HL-60 (cell line): ENCODE measurements around the gene MGAT5B.

Experiments used
- DNase-seq, 2 experiments: peaks; one replicate each; pipeline ENCODE4 v3.0.0-alpha.2; 2010 to 2020; ENCODE audit warnings: low read depth in 1 of 2, low spot score in 1 of 2
- H3K27ac ChIP-seq: fragments of 250-450 bp; sonication (Bioruptor Pico); replicated peaks from 2 replicates; pipeline ENCODE4 v1.5.1; 2020; ENCODE audit warnings: mild to moderate bottlenecking, moderate library complexity
- H3K27me3 ChIP-seq: fragments of 250-450 bp; sonication (Bioruptor Pico); 2 replicates; pipeline ENCODE4 v1.5.1; 2021; ENCODE audit warnings: mild to moderate bottlenecking, moderate library complexity; ENCODE audit not compliant: insufficient read depth, poor library complexity, severe bottlenecking
- H3K4me3 ChIP-seq: replicated peaks from 2 replicates; pipeline ENCODE4 v1.5.1; 2011; ENCODE audit warnings: mild to moderate bottlenecking, control low read depth, low read length; ENCODE audit not compliant: insufficient read depth
- GABPA ChIP-seq: IDR thresholded peaks from 2 replicates; pipeline ENCODE4 v1.6.1; 2012; ENCODE audit warnings: low read depth
- POLR2AphosphoS5 ChIP-seq: IDR thresholded peaks from 2 replicates; pipeline ENCODE4 v1.6.1; 2012; ENCODE audit warnings: low read depth
- SPI1 ChIP-seq: IDR thresholded peaks from 2 replicates; pipeline ENCODE4 v1.6.1; 2012; ENCODE audit warnings: low read depth, mild to moderate bottlenecking, borderline replicate concordance
- TF ChIP-seq, protein P1 (sequence below): IDR thresholded peaks from one replicate; pipeline ENCODE4 v1.5.1; 2011; ENCODE audit warnings: low read length, control low read depth, inconsistent platforms; ENCODE audit not compliant: insufficient read depth
- TF ChIP-seq, protein P2 (sequence below): IDR thresholded peaks from 2 replicates; pipeline ENCODE4 v1.6.1; 2012; ENCODE audit warnings: low read depth; ENCODE audit not compliant: insufficient replicate concordance

The MGAT5B gene

DNA sequence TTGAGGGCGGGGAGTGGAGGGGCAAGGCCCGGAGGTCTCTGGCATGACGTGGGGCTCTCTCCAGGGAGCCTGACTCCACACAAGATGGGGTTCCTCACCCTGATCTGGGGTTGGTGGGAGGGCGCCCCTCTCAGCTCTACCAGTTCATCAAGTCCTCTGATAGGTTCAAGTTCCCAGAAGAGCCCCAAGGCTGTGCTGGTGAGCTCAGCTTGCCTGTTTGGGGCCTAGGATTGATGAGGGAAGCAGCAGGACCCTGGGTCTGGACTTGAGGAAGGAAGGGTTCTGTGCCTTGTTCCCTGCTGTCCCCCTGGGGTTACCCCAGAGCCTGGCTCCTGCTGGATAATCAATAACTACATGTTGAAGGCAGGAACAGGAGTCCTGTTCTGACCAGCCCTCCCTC, 3.5 kb downstream of the MGAT5B start:
- no peak for TF ChIP-seq POLR2AphosphoS5
- TF ChIP-seq, protein P1, sequence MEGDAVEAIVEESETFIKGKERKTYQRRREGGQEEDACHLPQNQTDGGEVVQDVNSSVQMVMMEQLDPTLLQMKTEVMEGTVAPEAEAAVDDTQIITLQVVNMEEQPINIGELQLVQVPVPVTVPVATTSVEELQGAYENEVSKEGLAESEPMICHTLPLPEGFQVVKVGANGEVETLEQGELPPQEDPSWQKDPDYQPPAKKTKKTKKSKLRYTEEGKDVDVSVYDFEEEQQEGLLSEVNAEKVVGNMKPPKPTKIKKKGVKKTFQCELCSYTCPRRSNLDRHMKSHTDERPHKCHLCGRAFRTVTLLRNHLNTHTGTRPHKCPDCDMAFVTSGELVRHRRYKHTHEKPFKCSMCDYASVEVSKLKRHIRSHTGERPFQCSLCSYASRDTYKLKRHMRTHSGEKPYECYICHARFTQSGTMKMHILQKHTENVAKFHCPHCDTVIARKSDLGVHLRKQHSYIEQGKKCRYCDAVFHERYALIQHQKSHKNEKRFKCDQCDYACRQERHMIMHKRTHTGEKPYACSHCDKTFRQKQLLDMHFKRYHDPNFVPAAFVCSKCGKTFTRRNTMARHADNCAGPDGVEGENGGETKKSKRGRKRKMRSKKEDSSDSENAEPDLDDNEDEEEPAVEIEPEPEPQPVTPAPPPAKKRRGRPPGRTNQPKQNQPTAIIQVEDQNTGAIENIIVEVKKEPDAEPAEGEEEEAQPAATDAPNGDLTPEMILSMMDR = no peak
- TF ChIP-seq, protein P2, sequence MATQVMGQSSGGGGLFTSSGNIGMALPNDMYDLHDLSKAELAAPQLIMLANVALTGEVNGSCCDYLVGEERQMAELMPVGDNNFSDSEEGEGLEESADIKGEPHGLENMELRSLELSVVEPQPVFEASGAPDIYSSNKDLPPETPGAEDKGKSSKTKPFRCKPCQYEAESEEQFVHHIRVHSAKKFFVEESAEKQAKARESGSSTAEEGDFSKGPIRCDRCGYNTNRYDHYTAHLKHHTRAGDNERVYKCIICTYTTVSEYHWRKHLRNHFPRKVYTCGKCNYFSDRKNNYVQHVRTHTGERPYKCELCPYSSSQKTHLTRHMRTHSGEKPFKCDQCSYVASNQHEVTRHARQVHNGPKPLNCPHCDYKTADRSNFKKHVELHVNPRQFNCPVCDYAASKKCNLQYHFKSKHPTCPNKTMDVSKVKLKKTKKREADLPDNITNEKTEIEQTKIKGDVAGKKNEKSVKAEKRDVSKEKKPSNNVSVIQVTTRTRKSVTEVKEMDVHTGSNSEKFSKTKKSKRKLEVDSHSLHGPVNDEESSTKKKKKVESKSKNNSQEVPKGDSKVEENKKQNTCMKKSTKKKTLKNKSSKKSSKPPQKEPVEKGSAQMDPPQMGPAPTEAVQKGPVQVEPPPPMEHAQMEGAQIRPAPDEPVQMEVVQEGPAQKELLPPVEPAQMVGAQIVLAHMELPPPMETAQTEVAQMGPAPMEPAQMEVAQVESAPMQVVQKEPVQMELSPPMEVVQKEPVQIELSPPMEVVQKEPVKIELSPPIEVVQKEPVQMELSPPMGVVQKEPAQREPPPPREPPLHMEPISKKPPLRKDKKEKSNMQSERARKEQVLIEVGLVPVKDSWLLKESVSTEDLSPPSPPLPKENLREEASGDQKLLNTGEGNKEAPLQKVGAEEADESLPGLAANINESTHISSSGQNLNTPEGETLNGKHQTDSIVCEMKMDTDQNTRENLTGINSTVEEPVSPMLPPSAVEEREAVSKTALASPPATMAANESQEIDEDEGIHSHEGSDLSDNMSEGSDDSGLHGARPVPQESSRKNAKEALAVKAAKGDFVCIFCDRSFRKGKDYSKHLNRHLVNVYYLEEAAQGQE = no peak
- no peak for TF ChIP-seq GABPA
- no peak for TF ChIP-seq SPI1
- DNase-seq = no peak
- H3K4me3 ChIP-seq = no peak overlapping the region
- H3K27ac ChIP-seq = no peak overlapping the region
- H3K27me3 ChIP-seq = peaks cover 23% of the 10 kb centered on the region

DNA sequence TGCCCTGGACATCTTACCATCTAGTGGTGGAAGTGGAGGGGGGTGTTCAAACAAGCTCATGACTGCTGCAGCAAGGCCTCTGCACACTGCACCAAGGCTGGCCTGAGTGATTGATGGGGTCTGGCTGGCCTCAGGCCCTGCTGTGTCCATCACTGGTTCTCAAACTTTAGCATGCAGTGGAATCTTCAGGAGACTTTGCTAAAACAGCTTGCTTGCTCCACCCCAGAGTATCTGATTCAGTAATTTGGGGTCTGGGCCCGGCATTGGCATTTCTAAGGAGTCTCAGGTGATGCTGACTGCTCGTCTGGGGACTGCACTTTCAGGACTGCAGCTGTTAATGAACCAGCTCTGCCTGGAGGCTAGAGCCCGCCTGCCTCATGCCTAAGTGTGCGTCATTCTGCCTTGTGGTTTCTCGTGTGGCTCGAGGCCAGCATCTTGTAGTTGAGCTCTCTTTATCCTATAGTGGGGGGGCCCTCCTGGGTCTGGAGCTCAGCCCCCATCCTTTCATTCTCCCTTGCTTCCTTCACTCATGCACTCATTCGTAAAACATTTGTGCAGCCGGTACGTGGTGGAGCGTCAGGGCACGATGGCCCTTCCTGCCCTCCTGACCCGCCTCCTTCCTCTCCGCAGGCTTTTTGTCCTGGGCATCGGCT, 4.1 kb downstream of the MGAT5B start:
- TF ChIP-seq SPI1 (no peak), GABPA (no peak), POLR2AphosphoS5 (no peak)
- TF ChIP-seq, protein P1 = no peak
- no peak overlapping the region for H3K4me3 ChIP-seq
- no peak for DNase-seq
- H3K27me3 ChIP-seq = peaks cover 23% of the 10 kb centered on the region
- H3K27ac ChIP-seq = no peak overlapping the region

DNA sequence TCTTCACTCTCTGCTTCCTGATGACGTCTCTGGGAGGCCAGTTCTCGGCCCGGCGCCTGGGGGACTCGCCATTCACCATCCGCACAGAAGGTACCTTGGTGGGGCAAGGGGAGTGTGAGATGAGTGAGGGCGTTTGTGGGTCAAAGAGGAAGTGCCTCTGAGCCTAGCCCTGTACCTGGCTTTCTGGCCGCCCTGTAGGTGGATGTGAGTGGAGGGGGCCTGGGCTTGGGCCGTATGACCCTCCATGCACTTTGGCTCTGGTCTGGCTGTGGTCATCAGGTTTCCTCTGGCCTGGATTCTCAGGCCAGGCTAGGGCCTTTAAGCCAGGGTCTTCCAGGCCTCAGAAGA, 4.6 kb downstream of the MGAT5B start:
- peak; percentile 34; the same call in 1 of the 2 replicates for TF ChIP-seq SPI1
- TF ChIP-seq, protein P1 = no peak
- H3K27ac ChIP-seq = no peak overlapping the region
- DNase-seq = no peak
- no peak overlapping the region for H3K4me3 ChIP-seq
- peaks cover 23% of the 10 kb centered on the region for H3K27me3 ChIP-seq

DNA sequence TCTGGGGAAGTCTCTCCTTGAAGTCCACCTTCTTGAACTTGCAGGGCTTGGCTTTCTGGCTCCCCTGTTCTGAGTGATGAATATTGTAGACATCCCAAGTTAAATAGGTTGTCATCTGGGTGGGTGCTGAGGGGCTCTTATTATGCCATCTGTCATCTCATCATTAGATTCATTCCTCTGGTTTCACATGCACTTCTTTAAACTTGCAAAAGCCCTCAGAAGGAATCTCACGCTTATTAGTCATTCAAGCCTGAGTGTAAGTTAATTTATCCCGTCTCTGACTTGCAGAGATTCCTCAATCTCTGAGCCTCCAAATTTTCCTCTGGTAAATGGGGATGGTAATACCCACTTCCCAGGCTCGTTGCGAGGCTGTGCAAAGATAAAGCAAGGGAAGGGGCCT, 5.7 kb downstream of the MGAT5B start:
- TF ChIP-seq, protein P2 = no peak
- TF ChIP-seq GABPA (no peak), POLR2AphosphoS5 (no peak), SPI1 (no peak)
- TF ChIP-seq, protein P1 = no peak
- DNase-seq = no peak
- Histone ChIP-seq H3K27ac (no peak overlapping the region), H3K4me3 (no peak overlapping the region), H3K27me3 (peaks cover 22% of the 10 kb centered on the region)
